Measurements from ENCODE around the gene YPEL2.
A peak's percentile ranks its signal among the peaks of the same experiment; 100 is the strongest.

Gene YPEL2

DNA sequence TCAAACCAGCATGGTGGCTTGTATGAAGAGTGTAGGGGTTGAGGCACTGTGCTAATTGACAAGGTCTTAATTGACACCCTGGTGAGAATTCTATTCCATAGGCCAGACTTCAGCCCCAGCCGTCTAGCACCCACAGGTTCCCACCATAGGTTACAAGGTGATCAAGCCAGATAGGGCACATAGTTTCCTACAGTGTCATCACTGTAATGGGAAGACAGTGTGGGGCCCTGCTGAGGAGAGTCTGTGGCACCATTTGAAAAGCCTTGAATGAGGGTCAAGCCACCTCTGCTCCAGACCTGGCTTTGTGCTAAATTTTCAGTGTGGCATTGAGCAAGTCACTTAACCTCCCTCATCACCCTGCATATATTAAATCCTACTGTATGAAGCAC lies 36.2 kb downstream of the YPEL2 start:
- TF ChIP-seq, protein P1, sequence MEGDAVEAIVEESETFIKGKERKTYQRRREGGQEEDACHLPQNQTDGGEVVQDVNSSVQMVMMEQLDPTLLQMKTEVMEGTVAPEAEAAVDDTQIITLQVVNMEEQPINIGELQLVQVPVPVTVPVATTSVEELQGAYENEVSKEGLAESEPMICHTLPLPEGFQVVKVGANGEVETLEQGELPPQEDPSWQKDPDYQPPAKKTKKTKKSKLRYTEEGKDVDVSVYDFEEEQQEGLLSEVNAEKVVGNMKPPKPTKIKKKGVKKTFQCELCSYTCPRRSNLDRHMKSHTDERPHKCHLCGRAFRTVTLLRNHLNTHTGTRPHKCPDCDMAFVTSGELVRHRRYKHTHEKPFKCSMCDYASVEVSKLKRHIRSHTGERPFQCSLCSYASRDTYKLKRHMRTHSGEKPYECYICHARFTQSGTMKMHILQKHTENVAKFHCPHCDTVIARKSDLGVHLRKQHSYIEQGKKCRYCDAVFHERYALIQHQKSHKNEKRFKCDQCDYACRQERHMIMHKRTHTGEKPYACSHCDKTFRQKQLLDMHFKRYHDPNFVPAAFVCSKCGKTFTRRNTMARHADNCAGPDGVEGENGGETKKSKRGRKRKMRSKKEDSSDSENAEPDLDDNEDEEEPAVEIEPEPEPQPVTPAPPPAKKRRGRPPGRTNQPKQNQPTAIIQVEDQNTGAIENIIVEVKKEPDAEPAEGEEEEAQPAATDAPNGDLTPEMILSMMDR (conservative IDR thresholded peaks at IDR 0.05) = no peak
- no peak for TF ChIP-seq ZFX (IDR thresholded peaks at IDR 0.05)
- peak overlapping the region; percentile 94 for H3K27ac ChIP-seq

DNA sequence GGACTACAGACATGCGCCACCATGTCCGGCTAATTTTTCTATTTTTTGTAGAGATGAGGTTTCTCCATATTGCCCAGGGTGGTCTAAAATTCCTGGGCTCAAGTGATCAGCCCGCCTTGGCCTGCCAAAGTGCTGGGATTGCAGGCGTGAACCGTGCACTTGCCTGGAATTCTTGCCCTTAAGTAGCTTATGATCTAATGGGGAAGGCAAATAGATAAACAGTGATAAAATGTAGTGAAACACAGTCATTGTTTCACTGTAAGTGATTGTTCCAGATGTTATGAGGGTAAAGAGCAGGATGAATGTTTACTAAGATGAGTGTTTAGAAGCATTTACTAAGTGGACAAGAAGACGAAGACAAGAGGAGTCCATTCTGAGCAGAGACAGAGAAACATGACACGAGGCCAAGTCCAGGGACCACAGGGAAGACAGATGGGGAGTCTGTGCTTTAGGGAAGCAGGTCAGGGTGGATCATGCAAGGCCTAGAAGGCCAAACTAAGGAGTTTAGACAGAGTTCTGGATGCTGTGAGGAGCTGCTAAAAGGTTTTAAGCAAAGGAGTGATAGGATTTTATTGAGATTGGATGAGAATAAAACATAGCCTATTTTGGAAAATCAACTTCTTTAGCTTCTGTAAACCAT lies 36.9 kb downstream of the YPEL2 start:
- no peak for TF ChIP-seq ZFX (IDR thresholded peaks at IDR 0.05)
- TF ChIP-seq, protein P1 (conservative IDR thresholded peaks at IDR 0.05) = no peak
- H3K27ac ChIP-seq = peak overlapping the region; percentile 94

DNA sequence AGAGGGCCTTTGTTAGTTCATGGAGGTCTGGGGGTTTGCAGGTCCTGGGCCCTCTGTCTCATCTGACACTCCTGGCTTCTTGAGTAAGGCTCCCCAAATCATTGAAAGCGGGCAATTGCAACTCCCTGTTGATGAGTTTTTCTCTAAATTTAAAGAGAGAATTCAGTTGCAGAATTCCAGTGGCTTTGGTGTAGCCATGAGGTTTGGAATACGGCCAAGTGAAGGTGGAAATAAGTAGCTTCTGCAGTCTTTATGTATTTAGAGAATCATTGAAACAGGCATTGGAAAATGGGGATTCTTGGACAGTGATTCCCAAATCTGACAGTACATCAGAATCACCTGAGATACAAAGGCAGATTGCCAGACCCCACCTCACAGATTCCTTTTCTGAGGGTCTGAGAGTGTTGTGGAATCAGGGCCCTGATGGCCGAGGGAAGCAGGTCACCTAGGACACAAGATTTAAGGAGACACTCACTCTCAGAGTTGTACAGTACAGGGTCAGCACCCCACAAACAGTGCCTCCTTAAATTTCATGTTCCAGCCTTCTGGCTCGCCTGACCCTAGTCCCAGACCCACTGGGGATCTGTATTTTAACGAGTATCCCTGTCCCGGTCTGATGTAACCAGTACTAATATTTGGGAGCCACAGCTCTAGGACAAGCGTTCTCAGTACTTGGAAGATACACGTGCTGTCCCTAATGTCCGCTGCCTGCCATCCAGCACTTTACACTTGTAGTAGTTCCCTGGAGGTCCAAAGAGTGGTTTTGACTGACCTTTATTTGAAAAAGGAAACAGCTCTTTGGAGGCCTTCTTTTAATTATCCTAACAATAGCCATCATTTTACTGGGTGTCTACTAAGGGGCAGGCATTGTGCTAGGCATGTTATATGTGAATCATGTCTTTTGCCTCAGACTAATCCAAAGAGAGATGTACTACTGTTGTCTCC lies 37.8 kb downstream of the YPEL2 start:
- H3K27ac ChIP-seq = peak overlapping the region; percentile 94

DNA sequence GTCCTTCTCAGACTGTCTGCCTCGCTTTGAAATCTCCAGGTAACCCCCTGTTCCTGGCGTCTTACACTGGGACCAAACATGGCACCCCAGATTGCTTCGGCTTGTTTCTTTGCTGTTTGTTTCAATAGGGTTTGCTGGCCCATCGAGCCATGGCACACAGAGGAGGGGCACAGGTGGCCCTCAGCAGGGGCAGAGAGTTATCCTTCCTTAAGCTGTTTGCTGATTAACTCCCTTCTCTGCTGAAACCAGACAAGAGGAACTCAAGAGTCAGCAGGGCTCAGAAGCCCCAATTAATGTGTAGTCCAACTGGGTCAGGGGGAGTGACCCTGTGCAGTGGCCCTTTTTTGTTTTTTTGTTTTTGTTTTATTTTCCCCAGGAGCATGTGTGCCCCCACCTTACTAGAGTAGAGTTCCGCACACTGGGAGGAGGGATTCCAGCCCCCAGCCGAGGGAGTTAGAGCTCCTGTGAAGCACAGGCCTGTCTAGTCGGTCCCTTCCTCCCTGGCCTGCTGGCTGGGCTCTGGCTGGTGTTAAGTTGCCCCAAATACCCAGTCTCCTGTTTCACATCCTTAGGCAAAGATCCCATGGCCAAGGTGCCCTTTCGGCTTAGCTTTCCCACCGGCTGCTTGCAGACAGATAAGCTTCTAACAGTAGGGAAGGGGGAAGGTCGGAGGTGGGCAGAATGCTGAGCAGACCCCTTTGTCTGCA lies 39.3 kb downstream of the YPEL2 start:
- peak overlapping the region; percentile 94 for H3K27ac ChIP-seq
- TF ChIP-seq, protein P1 (conservative IDR thresholded peaks at IDR 0.05) = no peak
- no peak for TF ChIP-seq ZFX (IDR thresholded peaks at IDR 0.05)

More for the DNA sequence above, 37.8 kb downstream of the YPEL2 start:
- TF ChIP-seq, protein P1 (conservative IDR thresholded peaks at IDR 0.05) = no peak
- TF ChIP-seq ZFX (IDR thresholded peaks at IDR 0.05) = no peak

DNA sequence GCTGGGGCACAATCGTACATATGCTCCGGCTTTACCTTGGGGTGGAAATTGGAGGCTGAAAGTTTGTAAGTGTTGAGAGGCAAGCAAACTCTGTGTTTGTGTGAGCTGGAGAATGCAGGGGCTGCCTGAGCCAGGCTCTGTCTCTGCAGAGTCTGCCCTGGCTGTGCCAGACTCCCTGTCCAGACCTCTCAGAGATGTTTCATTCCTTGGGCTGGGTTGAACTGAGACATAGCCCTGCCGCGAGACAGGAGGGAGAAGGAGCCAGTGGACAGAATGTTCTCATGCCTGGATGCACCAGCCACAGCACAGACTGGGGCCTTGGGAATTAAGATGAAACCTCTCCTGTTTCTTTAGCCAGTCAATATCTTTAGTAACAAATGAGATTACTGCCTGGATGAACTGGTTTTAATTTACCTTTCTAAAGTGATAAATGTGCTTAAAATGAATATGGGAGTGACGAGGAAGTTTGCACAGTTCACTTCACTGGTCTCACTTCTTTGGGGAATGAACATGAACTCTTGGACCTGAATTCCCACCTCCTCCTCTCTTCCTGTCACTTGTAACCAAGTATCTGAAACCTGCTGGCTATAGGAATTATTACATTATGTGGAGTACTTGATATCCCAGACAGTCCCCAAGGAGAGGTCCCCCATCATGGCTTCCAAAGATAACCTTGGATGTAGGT lies 40.1 kb downstream of the YPEL2 start:
- TF ChIP-seq, protein P1 (conservative IDR thresholded peaks at IDR 0.05) = no peak
- peak overlapping the region; percentile 94 for H3K27ac ChIP-seq

DNA sequence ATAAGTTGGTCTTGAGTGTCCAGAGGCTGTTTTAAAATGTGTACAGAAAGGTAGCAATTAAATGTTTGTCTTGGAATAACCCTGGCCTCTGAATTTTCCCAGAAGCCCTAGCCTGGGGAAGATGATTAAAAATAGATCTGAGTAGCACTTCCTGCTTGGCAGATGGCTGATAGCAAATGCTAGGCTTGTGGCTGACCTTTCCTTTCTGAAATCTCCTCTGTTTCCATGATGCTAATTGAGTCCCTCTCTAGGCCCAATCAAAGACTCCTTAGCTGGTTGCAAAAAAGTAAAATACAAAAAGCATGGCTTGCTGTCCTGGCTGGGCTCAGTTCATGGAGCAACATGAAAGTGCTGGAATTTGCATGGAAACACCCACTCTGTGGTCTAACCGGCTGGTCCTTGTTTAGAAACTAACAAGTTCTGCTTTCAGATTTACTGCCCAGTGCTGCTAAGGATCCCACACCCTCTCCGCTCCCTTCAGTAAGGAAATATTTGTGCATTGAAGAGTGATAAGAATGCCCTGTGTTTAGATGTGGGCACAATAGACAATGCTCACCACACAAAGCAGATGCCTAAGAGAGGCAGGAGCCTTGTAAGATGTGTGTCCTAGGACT lies 40.8 kb downstream of the YPEL2 start:
- H3K27ac ChIP-seq = peak overlapping the region; percentile 94
- no peak for TF ChIP-seq ZFX (IDR thresholded peaks at IDR 0.05)
- TF ChIP-seq, protein P1 (conservative IDR thresholded peaks at IDR 0.05) = no peak
